GM21576 (cell line): Measurements from ENCODE around the gene LY6G5B.
"Not testable (repeated sequence)": the region's sequence is repeated elsewhere in the genome, so short reads cannot be mapped to it uniquely, and the experiment has no call there.

Experiments
- ATAC-seq: cut with Tn5 transposase; IDR thresholded peaks from one replicate; pipeline ENCODE4 v1.9.1; 2021; ENCODE audit warnings: mild to moderate bottlenecking, moderate library complexity; ENCODE audit not compliant: unreplicated experiment

Gene LY6G5B

DNA sequence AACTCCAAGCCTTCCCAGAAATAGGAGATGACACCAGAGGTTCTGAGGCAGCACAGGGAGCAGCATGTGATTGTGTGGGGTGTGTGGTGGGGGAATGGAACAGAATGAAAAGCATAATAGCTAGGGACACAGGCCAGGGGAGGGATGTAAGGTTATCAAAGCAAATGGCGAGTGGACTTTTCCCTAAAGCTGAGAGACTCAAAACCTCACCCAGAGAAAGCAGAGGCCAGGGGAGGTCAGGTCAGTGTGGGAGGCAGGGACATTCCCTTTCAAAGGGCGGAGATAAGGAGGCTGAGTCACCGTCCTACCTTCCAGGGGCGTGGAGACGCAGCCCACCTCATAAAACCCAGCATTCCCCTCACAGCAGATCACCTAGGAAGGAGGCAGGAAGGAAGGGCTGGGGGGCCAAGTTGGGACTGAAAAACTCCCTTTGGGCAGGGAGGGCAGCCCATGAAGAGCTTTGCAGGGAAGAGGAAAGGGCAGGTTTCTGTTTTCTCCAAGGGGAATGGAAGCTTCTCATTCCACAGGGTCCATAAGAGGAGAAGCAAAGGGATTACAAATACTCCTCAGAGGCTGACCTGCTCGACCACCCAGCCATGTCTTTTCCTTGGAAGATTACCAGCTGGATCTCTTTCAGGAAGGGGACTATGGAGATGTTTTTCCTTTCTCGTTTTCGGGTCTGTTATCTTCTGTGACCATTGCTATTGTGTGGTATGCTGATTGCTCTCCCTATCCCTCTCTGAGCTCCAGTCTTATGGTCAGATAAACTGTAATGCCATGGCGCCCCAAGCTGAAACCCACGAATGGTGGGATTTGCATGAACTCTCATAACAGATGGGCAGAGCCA is 20.7 kb downstream of the LY6G5B start:
- no peak for ATAC-seq

DNA sequence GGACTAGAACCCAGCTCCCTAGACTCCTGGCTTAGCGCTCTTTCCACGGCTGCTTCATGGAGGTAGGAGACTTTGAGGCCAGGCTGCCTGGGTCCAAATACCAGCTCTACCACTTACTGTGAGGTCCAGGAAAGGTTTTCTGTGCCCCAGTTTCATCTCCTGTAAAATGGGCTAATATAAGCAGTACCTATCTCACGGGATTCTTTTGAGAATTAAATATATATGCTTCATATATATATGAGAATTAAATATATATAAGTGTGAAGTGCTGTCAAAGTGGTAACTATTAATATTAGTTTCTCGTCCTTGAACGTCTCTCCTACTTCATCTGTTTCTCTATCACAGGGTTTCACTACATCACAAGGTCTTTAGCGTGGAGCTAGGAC is 21.3 kb downstream of the LY6G5B start:
- no peak for ATAC-seq

DNA sequence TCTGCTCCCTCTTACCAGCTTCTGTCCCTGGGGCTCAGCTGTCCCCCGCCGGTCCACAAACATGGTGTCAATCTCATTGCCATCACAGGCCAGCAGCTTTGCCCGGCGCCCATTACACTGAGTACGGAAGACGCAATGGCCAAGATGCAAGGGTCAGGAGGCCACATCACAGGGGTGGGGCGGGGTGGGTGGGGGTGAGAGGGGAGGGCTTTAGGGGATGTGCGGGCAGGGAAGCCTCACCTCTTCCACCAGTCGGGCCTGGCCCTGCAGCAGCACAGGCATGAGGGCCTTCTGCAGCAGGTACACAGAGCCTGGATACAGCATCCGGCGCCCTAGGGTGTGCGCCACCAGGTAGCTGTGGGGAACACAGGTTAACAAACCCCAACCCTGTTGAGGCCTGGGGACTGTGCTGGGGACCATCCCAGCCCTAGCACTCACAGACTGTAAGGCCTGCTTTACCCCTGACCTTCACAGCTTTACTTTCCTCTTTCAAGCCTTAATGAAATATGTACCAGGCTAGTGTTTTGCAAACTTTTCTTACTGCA is 21.9 kb downstream of the LY6G5B start:
- no peak for ATAC-seq

DNA sequence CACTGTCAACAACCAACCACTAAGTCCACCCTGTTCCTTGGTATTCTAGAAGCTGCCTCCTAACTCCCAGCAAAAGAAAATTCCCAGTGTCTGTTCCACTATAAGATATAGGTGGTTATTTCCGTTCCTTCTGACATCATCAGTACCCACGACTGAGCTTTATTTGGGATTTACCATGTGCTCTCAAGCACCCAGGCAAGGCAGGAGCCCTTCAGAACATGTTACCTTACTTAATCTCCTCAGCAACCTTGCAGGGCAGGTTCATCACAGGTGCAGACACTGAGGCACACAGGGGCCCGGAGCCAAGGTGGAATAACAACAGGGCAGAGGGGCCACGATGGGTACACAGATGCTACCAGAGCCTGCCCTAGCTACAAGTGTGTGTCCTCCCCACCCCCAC is 22.6 kb downstream of the LY6G5B start:
- no peak for ATAC-seq

DNA sequence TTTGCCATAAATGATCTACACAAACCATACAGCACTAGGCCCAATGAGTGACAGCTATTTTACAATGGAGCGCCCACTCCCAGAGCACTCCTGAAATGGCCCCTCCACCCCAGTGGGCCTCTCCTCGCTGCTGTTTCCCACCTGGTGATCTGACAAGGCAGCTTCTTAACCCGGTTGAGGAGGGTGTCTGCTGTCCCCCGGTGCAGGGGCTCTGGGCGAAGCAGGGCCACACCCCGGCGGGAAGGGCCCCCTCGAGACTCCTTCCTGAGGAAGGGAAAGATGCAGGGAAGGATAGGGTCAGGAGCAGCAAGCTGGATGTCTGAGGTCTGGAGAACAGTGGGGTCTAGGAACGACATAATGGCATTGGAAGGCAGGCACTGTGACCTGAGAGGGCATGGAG is 23.1 kb downstream of the LY6G5B start:
- ATAC-seq: no peak

DNA sequence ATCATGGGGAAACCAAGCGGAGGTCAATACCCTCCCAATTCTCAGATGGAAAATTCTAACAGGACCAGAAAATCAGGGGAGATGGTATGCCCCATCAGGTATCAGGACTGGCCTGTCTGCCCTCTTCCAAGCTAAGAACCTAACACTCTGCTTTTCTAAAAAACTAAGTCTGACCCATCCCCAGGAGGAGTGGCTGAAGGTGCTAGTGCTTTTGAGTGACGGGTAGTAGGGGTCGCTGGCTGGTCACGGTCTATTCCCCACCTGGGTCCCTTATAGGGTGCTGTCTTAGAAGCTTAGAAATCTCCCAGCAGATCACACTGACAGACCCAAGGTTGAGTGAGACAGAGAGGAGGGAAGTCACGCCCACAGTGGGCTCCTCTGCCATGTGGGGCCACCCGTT is 23.8 kb downstream of the LY6G5B start:
- no peak for ATAC-seq

DNA sequence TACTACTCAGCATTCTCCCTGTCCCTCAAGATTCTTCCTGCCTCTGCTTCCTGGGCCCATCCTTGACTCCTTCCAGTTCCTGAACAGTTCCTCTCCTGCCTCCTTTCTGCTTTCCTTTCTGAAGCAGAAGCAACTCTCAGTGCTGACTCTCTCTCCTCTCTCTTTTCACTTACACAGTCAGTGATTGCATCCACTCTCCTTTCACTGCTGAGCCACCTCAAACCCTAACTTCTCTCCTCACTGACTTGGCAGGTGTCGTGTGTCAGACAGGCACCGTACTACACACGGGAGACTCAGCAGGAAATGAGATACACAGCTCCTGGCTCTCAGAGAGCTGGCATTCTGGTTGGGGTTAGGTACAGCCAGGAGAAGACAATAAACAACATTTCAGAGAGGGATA is 27.8 kb downstream of the LY6G5B start:
- no peak for ATAC-seq

DNA sequence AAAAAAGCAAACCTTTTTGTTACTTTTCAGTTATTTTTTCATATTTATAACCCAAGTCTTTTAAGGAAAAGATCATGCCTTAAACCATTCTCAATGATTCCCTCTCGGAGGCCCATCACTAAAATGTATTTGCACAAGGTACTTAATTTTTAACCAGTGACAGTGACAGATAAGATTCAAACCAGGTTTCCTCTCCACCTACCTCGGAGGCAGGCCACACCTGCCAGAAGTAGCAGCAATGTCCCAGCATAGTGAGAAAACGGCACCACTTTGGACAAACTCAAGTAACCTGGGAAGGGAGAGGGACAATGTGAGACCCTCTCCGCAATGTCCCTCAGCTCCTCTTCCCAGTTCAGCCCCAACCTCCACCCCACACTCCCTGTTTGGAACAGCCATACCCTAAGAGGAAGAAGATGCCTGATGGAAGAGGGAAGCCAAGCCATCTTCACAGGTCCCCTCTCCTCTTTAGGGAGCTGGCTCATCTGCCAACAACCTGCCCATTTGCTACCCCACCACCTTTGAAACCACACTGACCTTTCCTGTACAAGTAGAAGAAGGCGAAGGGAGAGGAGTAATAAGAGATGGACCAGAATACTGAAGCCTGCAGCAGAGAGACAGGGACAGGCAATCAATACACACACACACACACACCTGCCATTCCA is 31.1 kb downstream of the LY6G5B start:
- ATAC-seq: no peak

DNA sequence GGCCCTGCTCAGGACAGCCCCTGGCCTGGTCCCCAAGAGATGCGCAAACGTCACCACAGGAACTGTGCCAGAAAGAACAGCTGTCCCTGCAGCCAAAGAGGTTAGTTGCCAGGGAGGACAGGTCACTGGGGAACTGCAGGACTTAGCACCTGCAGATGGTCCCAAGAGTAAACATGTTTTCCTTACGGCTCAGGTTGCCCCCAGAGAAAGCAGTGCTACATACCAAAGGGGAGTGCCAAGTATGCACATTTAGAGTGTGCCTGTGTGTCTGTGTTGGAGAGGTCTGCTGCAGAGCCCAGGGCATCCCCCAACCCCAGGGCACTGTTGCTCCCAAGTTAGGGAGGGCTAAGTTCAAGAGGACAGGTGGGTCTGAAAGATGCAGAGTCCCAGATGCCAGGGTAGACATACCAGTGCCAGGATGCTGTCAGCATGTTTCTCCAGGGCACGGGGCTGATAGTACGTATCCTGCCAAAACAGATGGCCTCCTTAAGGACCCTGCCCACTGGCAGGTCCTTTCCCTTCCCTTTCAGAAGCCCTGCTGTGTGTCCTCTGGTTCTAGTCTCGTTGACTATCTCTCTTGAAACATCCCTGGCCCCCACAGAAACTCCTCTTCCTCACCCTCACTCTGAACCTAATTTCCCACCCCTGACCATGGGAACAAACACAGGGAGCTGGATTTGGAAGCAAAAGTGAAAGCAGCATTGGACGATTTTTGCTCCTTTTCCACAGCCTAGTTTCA is 32.1 kb downstream of the LY6G5B start:
- ATAC-seq: no peak

DNA sequence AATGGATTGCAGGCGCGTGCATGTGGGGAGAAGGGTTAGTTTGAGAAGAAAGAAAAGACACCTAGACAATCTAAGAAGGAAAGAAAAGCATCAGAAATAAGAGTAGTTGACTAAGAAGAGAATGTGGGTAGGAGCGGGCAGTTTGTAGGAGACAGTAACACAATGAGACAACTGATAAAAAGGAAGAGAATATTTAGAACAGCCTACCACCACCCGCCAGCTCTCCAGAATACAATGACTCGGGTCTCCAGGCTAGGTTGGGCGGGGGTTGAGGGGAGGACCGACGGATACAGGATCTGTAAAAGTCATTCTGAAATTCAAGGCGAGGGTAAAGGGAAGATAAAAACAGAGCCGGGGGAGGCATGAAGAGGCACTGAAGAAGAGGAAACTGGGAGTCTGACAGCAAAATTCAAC is 32.6 kb downstream of the LY6G5B start:
- no peak for ATAC-seq

DNA sequence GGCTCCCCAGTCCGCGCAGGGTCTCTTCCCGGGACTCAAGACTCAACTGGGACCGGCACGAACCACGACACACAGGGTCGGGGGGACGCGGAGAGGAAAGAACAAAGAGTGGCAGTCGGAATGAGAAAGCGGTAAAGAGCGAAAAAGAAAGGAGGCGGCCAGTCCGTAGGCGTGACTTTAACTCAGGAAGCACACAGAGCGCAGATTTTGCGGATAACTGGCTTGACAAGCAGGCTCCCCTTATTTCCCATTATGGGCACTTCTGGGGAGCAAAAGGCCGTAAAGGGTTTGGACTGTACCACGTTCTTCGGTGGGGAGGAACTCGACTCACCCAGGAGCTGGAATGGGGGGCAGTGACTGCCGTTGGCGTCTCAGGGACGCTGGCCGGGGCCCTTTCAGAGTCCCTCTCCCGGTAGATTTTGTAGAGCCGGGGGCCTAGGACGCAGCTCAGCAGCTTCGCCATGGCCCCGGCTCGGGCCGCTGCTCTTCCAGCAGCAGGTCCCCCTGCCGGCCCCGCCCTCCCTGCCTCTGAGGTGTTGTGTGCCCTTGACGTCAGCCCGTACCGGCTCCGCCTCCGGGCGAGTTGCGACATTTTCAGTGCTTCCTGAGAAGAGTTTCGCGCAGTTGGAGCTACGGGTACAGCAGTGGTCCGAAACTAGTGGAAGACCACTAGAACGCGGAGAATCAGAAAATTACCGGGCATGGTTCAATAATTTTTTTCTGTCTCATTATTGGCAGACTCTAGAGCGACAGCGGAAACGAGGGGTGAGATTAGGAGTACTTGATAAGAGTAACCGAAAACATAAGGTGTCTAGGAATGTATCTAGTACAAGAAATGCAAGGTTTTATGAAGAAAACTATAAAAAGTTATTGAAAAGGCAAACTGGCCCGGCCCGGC is 33.3 kb downstream of the LY6G5B start, which contains the start of gene ABHD16A:
Gene ABHD16A, minus strand, starts transcription at position 506 of the 898 bp plus-strand sequence. Its CDS starts 43 bp downstream, at position 463.
- peak; percentile 82 for ATAC-seq

DNA sequence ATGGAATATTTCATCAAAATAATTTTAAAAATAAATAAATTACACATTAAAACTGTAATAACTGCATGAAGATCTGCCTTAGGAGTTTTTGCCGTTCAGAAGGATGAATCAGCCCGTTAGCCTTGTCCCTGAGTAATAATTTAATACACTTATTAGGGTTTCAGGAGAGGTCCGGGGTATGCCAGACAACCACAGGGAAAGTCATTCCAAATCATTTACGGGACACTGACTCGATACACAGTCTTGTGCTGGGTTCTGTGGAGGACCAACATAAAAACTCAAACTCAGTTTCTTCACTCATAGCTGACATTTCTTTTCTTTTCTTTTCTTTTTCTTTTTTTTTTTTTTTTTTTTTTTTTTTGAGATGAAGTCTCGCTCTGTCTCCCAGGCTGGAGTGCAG is 36.2 kb downstream of the LY6G5B start:
- ATAC-seq: no peak

DNA sequence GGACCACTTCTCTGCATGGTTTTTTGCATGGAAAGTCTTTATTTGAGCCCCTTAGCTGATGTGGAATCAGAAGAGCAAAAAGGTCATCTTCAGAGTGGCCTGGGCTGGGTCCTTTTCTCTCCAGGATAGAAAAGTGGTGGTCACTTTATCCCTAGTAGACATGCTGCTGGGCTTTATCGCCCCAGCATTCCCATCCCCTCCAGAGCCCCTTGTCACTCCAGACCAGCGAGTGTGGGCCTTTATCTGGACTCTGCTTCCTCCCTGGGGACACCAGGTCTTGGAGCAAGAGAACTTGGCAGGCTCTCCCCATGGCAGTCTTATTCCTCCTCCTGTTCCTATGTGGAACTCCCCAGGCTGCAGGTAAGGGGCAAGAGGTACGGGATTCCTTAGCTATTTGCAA is 36.8 kb downstream of the LY6G5B start, which contains the start of gene LY6G6F:
Gene LY6G6F, plus strand, starts transcription at position 268 of the 400 bp plus-strand sequence. Its CDS starts 41 bp downstream, at position 309.
- no peak for ATAC-seq

DNA sequence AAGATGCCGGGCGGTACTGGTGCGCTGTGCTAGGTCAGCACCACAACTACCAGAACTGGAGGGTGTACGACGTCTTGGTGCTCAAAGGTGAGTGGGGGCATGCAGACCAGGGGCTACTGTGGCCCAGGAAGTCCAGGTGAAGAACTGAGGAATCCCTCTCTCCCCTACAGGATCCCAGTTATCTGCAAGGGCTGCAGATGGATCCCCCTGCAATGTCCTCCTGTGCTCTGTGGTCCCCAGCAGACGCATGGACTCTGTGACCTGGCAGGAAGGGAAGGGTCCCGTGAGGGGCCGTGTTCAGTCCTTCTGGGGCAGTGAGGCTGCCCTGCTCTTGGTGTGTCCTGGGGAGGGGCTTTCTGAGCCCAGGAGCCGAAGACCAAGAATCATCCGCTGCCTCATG is 37.9 kb downstream of the LY6G5B start:
- ATAC-seq: no peak

DNA sequence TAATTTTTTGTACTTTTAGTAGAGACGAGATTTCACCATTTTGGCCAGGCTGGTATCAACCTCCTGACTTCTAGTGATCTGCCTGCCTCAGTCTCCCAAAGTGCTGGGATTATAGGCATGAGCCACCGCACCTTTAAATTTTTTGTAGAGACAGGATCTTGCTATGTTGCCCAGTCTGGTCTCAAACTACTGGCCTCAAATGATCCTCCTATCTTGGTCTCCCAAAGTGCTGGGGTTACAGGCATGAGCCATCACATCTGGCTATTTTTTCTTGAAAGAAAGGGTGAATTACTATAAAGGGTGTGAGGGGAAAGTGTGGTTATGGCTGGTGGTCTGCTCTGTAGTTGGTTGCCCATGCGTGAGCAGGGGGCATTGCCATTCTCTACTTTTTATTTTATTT is 38.4 kb downstream of the LY6G5B start:
- no peak for ATAC-seq

DNA sequence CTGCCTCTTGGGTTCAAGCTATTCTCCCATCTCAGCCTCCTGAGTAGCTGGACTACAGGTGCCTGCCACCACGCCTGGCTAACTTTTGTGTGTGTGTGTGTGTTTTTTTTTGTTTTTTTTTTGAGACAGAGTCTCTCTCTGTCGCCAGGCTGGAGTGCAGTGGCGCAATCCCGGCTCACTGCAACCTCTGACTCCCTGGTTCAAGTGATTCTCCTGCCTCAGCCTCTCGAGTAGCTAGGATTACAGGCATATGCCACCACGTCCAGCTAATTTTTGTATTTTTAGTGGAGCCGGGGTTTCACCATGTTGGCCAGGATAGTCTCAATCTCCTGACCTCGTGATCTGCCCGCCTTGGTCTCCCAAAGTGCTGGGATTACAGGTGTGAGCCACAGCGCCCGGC is 39.4 kb downstream of the LY6G5B start:
- not testable (repeated sequence) for ATAC-seq

DNA sequence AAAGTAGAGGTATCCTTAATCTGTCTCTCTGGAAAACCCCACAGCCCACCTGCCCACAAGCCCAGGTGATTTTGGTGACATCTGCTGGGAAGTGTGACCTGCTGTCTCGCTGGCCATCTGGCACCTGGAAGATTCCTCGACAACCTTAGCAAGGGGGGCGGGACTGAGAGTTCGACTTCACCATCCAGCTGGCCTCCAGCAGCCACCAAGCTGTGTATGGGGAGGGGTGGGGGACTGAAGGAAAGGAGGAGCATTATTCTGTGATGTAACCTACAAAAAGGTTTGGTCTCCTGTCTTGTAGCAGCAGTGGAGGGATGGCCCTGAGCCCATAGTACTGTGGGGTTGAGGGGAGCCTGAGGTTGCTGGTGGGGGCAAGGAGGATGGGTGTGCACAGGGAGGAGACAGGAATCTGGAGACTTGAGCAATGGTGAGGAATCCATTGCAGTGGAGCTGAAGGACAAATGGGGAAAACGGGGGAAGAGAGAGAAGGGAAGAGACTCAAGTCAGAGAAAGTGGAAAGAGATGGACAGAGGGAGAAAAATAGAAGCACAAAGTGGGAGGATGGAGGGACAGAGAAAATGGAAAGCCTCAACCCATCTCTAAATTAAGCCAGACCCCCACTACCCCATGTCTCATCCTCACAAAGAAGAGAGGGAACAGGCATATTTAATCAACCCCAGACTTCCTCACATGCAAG is 40.9 kb downstream of the LY6G5B start:
- ATAC-seq: no peak

DNA sequence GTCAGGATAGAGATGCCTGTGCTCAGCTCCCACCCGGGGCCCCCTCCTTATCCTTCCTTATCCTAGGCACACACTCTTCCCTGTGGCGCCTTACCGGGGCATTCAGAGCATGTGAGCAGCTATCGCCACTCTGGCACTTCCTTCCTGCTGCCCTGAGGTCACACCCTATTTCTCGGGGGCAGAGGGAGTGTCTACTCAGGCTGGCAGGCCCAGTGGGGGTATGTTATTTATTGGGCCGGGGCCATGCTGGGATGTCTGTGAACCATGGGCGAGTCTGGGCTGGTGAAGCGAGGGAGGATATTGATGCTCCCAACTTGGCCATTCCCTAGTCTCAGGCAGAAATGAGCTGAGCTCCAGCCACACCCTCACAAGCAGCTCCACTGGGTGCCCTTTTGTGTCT is 41.5 kb downstream of the LY6G5B start:
- ATAC-seq: no peak

DNA sequence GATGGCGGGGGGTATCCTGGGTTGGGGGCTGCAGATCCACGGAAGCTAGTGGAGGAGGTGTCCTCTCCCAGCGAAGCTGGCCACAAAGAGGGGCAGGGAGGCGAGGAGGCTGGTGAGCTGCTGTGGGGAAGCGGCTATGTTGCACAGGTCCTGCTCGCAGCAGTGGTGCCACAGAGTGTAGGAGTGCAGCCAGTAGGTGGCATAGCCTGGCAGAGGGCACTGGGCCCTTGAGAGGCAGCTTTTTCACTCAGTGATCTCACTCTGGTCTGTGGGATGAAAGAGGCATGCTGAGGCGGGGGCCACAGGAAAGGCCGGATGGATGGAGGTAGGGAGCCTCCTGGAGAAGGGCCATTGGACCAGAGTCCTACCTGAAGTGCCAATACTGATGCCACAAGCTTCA is 42.5 kb downstream of the LY6G5B start:
- ATAC-seq: no peak

DNA sequence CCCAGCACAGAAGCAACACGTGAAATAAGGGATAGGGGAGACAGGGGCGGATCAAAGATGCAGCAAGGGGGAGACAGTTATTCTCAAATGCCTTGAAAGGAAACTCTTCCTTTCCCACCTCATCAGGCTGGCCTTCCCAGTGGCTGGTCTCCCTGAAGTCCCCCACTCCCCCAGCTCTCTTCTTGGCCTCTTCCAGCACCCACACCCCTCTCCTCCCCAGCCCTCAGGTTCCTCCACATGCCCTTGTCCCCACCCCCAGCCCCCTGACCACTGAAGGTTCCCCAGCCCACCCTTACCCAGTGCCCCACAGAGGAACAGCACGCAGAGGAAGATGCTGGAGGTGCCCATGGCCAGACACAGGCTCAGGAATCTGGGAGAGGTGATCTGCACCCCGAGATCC is 43.7 kb downstream of the LY6G5B start:
- no peak for ATAC-seq
